Mucosa of gallbladder (tissue), 1 donor: Measurements from ENCODE around the gene DOCK10. TPM values are rescaled to one million over a fixed set of nuclear protein-coding genes. Genes with fewer than 3 reads are reported as not detected.

Source experiments
- DNase-seq: peaks from one replicate; pipeline ENCODE4 v3.0.0-alpha.2; 2020; ENCODE audit warnings: low spot score
- total RNA-seq: library from RNA; stranded (reverse); gene quantifications from one replicate; pipeline ENCODE4 v1.2.1, GENCODE V29; 2021
- donor health status: DM: no; HTN: no; CAD: no.

Gene DOCK10
- total RNA-seq, 1 donor from 2014 or later: 20.1 TPM

DNA sequence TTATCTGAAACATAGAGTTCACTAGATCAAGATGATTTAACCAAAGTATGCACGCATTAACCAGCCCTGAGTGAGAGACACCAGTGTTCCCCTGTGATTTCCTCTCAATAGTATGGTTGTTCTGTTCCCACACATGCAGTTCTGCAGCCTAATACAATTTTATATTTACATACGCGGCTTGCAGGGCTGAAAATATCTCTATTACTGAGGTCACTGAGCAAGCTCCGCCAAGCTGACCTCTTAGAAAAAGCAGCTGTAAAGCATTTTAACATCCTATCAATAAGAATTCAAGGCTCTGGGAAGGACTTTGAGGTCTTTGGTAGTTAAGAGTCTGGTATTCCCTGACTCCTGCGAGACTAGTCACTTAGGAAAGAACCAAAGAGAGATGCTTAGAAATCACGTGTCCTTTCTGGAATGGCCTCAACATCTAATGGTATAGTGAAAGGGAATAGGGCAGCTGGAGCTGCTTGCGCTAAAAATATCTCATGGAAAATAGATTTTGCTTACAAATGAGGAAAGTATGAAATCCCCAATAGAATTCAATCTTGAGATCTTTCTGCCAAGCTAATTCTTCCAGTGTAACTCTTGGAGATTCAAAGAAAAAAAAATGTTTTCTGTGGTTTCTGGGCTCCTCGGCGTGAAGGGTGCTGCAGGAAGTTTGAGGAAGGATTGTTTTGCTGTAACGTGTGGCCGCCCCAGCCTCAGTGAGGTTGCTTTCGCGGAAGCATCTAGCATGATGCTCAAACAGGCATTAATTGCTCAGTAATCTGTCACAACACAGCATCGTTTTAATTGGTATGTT, 59.2 kb downstream of the DOCK10 start:
- no peak for DNase-seq

DNA sequence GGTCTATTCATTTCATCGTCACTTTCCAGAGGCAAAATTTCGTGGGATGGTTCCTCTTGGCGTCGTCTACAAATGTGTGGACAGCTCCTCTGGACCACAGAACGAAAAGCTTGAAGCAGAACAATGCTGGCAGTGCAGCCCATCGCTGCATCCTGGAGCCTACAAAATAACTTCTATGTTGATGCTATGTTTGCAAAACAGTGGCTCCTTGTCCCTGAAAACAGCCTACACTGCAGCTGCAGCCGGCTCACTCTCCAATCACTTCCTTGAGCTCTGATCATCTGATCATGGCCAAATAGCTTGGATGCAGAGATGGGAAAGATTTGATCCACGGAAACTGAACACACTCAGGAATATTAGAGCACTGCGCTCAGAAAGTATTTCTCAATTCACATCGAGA, 60.0 kb downstream of the DOCK10 start:
- DNase-seq: no peak

DNA sequence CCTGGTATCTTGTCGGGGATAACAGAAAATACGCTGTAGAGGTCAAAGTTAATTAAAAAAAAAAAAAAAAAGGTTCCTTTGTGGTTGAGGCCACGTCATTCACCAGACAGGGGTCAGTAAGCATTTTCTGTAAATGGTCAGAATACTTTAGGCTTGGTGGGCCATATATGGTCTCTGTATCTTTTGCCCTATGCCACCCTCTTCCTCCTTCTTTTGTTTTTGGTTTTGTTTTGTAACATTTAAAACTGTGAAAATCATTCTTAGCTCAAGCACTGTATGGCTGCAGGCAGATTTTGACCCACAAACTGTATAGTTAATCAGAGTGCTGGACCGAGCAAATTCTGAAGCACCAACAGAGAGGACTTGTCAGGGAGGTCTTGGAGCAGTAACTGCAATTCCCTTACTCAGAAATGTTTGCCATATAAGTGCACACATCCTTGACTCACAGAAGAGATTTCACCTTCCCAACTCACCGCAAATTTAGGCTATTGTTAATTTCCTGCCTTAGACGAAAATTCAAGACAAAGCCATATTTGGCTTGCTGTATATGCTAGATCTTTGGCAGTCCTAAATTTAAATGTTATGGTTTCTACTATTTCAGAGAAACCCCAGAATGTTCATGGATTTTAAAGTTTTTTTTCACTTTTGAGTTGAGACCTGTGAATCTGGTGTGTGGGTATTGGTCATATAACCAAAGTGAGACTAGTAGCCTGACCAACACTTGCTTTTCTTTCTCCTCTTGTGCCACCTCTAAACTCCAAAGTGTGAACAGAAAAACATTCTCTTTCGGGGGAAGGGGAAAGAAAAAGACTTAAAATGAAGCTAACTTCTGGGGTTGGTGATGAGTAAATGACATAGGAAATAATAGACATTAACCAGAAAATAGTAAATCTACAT, 65.4 kb downstream of the DOCK10 start:
- DNase-seq: no peak

DNA sequence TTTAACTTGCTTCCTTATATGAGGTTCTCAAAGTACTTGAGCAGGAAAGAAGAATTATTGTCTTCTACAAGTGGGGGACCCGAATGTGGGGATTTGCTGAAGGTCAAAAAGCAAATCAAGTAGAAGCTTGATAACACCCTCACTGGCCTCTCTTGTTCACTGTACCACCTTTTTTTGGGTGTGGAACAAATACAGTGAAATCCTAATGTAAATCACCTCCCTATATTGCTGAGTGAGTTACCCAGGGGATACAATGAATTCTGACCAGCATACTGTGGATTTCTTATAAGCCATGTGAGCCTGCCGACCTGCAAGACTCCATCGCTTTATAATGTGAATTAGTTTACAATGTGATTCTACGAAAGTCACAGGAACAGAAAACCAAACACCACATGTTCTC, 66.5 kb downstream of the DOCK10 start:
- DNase-seq: no peak

DNA sequence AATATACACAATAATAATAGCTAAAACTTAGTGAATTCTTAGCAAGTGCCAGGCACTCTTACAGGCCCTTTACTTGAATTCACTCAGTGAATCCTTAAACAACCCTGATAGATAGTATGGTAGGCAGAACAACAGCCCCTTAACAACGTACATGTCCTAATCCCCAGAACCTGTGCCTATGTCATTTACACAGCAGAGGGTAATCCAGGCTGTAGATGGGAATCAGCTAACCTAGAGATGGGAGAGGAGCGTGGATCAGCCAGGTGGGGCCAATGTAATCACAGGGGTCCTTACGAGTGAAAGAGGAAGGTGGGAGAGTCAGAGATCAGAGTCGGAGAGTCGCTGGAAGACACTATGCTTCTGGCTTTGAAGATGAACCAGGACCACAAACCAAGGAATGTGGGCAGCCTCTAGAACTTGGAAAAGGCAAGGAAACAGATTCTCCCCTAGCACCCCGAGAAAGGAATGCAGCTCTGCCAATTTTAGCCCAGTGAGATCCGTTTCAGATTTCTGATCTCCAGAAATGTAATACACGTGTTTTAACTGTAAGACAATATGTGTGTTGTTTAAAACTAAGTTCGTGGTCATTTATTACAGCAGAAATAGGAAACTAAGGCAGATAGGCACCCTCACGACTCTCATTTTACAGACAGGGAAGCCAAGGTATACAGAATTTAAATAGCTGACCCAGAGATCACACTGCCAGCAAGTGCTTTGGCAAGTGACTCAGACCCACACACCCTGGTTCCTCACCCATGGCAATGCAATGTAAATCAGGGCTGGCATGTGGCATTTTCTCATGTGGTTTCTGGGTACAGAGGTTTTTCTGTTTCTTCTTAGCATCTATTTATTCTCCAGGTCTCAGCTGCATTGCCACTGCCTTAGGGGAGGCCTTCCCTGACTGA, 68.9 kb downstream of the DOCK10 start:
- no peak for DNase-seq

DNA sequence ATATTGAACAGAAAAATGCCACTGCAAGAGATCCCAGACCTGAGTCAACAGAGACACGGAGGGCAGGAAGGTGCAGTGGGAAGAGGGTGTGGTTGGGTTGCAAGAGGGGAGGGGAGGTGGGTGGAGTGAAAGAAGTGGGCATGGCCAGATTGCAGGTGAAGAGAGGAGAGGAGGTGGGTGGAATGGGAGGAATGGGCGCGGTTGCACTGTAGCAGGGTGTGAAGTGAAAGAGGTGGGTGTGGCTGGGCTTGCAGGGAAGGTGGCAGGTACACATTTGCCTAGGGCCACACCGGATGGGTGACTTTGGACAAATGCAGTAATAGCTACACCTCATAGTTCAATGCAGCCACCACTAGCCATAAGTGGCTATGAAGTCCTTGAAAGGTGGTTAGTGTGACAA, 71.1 kb downstream of the DOCK10 start:
- no peak for DNase-seq

DNA sequence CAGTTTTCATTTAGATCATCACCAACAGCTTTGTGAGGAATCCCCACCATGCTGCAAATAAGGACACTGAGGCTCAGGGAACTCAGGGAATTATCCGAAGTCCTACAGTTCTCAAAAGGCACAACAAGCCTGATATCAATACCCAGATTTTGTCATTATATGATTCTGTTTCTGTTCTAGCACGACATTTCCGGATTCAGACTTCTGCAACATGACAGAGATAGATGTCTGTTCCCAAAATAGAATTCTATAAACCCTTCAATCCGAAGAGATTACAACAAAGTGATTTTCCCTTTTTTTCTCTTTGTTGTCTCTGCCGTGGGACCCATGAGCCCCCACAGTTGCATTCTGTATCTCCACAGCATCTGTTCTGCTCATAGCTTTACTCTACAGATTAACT, 72.0 kb downstream of the DOCK10 start:
- no peak for DNase-seq

DNA sequence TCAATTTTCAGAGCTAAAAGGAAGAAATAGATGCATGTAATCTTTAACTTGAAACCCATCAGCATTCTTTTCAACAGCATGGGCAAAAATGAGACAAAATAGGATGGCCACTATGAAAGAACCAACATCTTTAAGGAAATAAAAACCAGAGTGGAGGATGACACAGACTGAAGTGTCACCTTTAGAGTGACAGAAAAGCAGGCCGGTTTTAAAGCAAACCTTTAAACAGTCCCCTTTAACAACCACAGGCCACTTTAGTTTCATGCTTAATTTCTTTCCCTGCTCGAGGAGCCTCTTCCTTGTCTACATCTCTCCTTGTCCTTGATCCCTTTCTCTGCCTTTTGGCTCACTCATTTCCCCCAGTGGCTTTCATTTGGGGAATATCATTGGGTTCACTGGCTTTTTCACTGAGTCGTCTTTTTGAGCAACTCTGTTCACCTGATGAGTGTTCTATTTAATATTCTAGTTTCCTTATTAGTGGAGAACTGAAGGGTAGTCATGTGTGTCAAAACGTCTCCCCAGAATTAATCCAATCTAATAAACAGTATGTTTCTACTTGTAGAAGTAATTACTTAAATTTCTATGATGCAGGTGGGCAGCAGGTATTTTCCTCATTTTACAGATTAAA, 72.5 kb downstream of the DOCK10 start:
- no peak for DNase-seq

DNA sequence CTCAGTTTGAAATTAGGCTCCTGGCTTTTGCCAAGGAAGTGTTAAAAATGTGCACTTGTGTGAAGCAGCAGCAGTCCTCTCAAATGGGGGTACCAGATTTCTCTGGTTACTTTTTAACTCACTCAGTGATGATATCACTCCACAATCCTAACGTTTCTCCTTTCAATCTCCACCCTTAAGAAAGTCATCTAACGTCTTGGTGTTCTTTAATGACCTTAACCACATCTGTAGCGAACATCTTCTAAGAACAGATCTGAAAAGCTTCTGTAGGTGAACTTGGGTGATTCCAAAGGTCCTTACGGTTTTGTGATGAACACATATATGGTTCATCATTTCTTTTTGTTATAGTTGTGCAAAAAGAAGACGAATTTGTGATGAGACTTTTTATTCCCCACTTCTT, 73.2 kb downstream of the DOCK10 start:
- DNase-seq: no peak

DNA sequence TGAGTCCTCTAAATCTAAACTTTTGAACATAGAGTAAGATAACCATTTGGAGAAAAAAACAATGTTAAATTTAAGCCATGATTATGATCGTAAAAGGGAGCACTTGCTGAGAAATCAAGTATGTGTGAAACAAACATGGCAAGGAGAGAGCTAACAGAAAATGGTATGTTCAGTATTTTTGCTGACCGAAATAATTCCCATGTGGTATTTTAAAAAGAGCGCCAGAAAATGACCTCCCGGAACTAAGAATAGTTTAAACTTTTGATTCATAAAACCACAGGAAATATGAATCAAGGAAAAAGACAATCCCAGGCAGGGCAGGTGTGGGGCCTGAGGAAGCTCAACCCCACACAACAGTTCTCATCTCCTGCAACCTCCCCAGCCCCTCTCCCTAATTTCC, 74.2 kb downstream of the DOCK10 start:
- no peak for DNase-seq

DNA sequence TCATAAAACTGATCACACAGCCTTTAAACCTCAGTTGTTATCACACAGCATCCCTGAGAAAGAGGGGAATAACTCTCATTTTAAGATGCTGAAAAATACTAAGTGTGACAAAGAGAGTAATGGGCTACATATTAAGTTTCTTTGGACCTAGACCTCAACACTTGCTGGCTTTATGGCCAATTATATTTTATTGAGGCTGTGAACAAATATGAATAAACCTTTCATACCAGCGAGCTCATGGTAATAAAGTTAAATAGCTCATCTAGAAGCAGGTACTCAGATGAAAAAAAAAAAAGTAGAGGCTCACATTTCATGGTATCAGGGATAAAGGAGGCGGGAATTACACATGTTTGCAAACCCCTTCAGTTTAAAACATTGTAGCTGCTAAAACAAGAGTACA, 75.7 kb downstream of the DOCK10 start:
- DNase-seq: no peak

DNA sequence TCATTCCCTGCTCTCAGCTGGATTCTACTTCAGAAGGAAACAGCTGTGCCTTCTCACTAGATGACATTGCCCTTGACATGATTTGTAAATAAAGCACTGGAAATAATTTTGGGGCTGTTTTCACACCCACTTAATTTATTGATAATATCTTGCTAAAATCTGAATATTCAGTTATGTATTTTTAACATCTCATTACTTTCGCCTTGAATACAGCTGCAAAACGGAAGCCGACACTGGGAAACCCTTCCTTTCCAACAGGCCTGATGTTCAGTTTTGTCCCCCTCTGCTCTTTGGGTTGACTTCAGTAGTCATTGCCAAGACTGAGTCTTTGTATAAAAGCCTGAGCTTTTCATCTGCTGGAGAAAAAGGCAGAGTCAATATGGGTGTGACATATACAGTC, 82.7 kb downstream of the DOCK10 start:
- DNase-seq: no peak

DNA sequence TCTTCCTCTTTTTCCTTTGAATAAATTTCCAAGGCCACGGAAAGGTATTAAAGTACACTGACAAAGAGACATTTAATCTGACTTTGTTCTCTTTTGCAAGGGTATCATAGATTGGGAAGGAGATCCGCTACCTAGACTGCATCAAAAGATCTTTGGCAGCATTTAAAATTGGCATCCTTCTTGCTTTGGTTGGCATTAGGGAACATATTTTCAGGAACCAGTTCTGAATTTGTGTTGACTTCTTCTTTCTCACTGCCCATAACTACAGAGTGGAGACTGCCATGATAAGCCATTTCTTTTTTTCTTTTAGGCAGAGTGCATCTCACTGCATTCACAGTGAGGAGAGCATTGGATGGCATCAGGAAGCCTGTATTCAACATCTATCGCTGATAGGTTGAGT, 83.4 kb downstream of the DOCK10 start:
- no peak for DNase-seq

DNA sequence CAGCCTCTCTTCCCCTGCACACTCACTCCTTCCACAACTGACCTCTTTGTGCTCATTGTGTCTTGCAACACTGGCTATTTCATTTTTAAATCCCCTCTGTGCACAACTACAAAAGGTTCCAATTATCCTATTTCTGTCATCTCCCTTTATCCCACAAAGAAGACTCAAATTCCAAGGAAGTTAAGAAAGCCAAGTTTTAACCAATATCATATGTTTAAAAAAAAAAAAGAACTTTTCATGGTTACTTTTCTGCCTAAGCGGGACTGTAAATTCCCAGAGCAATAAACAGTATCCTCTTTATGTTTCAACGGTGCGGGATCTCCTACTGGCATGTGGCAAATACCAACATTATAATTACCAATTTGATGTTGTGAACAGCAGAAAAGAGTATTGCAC, 83.8 kb downstream of the DOCK10 start:
- DNase-seq: no peak

DNA sequence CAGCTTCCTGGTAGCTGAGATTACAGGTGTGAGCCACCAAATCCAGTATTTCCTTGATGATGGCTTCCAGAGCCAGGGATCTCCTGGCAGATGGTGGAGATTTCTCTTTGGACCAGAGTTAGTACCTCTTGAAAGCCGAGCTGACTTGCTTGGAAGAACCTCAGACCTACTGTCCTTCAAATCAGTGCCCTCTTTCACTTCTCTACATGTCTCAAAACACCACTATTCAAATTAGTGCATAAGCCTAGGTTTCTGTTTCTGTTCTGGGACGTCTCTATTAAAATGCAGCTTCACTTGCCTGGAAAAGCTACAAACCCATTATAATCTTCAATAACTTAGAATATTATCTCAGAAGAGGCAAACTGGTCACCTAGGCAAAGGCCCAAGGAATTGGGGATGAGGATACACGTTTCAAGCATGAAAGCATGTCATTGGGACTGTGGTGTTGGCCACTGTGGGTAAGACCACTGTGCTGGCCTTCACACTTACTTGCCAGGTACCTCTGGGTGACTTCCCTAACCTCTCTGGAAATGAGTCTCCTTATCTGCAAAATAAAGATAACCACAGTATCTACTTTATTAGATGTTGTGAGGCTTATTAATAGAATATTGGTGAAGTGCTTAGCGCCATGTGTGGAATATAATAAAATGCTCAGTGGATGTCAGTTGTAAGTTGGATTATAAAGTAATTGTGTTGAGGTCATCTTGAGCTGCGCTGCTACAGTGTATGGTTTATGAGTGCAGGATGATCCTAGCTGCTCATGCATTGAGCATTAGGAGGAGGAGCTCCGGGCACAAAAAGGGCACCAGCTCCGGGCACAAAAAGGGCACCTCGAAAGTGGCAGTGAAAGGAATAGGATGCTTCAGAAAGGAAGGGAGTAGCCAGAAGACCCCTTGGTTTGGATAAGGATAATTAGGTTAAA, 84.5 kb downstream of the DOCK10 start:
- DNase-seq: no peak

DNA sequence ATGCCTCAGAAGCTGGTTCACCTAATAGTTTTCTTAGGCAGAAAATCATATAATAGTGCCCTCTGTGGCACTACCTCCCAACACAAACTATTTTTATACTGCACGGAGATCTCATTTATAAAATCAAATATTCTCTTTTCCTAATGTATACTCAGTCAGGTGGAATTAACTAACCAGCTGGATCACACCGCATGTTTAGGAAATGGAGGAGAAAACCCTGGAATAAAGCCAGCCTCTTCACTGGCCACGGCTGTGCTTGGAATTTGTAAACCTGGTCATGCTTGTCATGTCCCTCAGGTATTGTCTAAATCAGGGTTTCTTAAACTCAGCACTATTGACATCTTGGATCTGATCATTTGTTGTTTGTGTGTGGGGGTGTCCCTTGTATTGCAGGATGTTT, 85.6 kb downstream of the DOCK10 start:
- DNase-seq: no peak

DNA sequence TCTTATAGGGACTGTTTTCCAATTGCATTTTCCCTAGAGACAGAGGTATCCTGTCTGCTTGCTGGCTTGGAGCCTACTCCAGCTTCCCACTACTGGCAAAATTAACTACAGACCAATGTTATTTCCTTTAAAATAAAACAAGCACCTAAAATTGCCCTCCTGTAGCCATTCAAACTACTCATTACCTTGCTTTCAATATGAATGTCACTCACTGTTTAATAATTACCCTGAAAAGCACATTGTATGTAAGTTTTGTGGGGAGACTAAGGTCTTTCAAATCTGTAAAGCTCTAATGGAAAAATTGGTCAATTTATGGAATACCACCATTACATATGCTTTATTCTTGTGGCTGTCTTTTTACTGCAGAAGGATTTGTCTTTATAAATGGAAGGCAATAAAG, 87.3 kb downstream of the DOCK10 start:
- no peak for DNase-seq

DNA sequence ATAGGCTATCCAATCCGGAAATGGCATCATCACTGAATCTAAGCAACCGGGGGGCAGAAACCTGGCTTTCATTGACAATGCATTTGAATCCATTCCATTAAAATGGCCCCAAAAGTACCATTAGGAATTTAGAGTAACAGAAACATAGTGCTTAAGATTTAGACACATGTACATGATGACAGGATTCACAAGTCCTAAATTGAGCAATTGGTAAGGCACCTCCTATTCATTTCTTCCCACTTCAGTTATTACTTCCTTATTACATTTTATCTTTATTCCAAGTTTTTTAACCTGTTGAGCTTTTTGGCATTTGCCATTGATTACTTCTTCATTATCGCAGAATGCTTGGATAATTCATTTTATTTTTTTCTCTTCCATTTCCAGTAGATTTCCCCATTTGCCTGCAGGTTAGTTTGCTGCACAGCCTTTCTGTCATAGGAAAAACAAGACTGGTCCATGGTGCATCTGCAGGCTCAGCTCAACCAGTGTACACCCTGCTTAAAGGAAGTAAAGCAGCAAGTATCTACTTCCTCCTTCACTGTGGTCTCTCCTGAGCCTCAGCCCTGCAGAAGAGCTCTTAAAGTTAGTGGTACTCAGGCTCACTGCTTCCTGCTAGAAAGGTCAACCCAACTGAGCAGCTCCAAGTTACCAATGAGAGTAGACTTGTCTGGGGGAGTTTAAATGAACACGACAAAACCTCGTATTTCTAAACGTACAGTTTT, 89.2 kb downstream of the DOCK10 start:
- DNase-seq: peak; percentile 18

DNA sequence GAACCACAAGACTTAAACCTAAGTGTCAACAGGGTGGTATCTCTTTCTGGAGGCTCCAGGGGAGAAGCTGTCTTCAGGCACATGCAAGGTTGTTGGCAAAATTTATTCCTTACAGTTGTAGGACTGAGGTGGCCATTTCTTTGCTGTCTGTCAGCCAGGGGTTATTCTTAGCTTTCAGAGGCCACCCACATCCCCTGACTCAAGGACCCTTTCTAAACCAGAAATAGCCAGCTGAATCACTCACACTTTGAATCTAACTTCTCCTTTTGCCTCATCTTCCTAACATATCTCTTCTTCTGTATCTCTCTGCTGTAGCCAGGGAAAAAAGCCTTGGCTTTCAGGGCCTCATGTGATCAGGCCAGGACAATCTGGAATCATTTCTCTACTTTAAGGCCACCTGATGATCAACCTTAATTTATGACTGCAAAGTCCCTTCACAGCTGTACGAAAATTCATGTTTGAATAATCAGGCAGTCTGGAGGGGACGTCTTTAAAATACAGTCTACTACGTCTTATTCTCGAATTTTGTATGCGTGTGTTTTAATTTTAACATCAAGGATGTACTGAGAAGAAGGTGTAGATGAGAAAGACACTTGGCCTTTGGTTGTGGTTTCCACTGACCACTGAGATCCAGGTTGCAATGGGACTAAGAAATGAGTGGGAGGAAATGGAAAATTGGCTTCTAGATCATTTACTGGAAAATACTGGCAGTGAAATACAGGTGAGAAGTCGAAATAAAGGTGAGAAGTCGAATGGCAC, 90.4 kb downstream of the DOCK10 start:
- DNase-seq: no peak
